GM12872 (cell line): ENCODE data around the gene CAB39L.

Experiments
- CTCF ChIP-seq: IDR thresholded peaks from 3 replicates; pipeline ENCODE4 v1.5.1; 2011; ENCODE audit warnings: low read depth, mild to moderate bottlenecking, low read length, moderate library complexity; ENCODE audit not compliant: insufficient read depth

Gene CAB39L

DNA sequence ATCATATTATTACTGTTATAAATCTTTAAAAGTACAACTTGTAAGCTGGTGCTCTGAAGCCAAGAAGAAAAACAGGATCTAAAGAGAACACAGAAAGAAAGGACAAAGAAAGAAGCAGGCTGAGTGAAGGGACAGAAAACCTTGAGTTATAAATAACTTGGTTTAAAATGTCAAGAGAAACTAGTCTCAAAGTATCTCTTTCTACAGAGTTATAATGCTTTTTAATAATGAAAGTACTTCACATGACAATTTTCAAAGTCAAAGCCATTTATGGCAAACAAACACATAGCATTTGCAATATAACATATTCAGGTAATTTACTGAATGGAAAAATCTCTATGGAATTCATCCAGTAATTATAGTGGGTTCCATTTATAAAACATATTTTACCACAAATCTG, 33.4 kb downstream of the CAB39L start:
- no peak for TF ChIP-seq CTCF

DNA sequence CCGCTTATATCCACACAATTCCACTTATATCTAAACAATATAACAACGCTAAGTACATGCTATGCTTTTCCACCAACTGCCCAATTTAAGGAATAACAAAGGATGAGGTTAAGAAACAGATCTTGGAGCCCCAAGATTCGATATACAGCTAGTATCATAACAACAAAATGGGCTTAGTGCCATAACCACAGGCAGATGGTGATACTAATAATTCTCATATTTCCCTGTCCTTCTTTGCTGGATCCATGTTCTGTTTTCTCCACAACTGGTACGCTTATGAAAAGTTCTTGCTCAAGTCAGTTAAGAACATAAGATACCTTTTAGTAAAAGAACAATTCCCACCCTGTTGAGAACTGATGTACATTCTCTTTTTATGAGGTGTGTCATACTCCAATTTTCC, 33.9 kb downstream of the CAB39L start:
- TF ChIP-seq CTCF = no peak

GRCh38 chr13:49409008-49409407, 34.9 kb downstream of the CAB39L start:
- TF ChIP-seq CTCF = no peak

- TF ChIP-seq CTCF = no peak
Measured at GRCh38 chr13:49407936-49408335, 35.9 kb downstream of the CAB39L start.

DNA sequence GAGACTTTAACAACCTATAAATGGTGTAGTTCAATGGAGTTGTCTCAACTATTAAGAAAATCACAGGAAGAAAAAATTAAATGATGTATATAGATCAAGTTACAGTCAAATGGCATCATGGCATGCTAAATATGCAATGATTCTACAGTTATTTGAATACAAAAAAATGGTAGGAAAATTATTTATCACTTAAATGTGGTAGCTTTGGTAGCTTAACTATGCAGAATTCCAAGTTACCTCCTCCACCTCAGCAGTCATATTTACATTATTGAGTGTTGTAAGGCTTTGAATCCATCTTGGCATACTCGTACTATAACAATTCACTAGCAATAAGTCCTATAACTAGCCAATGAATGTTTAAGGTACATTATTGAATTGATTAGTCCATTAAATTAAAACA, 36.8 kb downstream of the CAB39L start:
- no peak for TF ChIP-seq CTCF

DNA sequence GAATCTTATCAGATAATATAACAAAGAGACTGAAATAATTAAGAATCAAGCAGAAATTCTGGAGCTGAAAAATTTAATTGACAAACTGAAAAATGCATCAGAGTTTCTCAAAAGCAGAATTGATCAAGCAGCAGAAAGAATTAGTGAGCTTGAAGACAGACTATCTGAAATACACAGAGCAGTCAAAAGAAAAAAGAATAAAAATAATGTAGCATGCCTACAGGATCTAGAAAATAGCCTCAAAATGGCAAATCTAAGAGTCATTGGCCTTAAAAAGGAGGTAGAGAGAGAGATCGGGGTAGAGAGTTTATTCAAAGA, 39.2 kb downstream of the CAB39L start:
- TF ChIP-seq CTCF = no peak

- no peak for TF ChIP-seq CTCF
Measured at GRCh38 chr13:49403996-49404702, 39.7 kb downstream of the CAB39L start.
